GM04503 (cell line): ENCODE measurements around the gene ERFE.

Experiments
- DNase-seq: peaks from one replicate; pipeline ENCODE4 v3.0.0-alpha.2; 2012; ENCODE audit warnings: low read depth

ERFE gene

GRCh38 chr2:238126775-238127164 is 32.0 kb upstream of the ERFE start:
- no peak for DNase-seq

GRCh38 chr2:238127165-238128060 is 31.4 kb upstream of the ERFE start:
- DNase-seq = no peak

- no peak for DNase-seq
Observed at GRCh38 chr2:238128061-238128440, 30.7 kb upstream of the ERFE start.

DNA sequence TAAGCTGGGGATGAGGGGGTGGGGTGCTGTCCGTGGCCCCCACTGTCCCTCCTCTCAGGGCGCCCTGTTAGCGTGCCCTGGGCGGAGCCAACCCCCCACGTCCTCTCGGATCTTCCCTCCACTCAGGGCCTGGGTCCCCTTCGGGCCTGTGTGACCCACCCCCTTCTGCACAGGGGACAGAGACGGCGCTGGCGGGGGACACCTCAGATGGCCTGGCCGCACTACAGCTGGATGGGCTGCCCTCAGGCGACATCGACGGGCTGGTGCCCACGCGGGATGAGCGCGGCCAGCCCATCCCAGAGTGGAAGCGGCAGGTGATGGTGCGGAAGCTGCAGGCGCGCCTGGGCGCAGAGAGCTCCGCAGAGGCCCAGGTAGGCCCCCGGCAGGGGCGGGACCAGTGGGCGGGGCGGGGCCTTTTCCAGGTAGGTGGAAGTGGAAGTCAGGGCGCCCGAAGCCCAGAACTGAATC is 30.2 kb upstream of the ERFE start:
- DNase-seq = no peak

DNA sequence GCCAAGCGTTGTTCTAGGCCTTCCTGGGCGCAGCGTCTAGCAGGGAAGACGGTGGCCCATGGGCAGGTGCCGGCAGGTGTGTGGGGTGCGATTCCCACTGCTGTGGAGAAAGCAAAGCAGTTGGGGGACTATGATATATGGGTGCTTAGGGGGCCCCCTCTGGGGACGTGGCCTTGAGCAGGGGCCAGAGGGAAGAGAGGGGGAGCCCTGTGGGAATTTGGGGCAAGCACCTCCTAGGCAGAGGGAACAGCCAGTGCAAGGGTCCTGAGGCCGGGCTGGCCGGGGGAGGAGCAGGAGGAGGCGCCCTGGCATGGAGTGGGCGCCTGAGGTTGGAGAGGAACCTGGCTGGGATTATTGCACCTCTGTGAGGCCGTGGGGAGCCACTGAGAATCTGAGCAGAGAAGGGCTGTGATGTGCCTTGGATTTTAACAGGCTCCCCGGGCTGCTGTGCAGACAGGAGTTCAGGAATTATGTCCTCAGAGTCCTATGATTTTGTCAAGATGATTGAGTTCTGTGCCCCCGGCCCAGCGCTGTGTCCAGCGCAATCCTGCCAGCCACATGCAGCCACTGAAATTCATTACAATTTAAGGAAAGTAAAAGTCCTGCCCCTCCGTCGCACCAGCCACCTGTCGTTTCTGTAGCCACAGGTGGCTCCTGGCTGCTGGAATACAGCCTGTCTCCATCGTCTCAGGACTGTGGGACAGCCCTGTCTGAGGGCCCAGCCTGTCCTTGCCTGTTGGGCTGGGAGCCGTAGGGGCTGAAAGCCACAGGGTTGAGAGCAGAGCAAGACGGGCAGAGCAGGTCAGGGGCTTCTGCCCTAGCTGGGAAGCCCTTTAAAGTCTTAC is 29.4 kb upstream of the ERFE start:
- no peak for DNase-seq

GRCh38 chr2:238130111-238130695 is 28.6 kb upstream of the ERFE start:
- no peak for DNase-seq

DNA sequence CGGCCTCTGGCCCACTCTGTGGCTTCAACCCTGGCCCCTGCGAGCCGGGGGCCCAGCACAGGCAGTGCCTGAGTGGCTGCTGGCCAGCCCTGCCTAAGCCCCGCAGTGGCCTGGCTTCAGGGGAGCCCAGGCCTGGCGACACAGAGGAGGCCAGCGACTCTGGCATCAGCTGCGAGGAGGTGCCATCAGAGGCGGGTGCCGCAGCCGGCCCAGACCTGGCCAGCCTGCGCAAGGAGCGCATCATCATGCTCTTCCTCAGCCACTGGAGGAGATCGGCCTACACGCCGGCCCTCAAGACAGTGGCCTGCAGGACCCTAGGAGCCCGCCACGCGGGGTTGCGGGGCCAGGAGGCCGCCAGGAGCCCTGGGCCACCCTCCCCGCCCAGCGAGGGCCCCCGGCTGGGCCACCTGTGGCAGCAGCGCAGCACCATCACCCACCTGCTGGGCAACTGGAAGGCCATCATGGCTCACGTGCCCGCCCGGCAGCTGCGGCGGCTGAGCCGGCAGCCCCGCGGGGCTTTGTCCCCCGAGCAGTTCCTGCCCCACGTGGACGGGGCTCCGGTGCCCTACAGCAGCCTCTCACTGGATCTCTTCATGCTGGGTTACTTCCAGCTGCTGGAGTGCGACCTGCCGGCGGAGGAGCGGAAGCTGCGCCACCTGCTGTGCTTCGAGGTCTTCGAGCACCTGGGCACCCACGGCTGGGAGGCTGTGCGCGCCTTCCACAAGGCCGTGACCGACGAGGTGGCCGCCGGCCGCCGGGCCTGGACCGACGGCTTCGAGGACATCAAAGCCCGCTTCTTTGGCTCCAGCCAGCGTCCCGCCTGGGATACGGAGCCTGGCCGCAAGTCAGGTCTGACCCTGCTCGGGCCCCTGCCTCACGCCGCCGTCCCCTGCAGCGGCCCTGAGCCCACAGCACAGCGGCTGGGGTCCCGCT is 27.8 kb upstream of the ERFE start:
- DNase-seq = no peak

- no peak for DNase-seq
Observed at GRCh38 chr2:238131761-238132462, 26.9 kb upstream of the ERFE start.

DNA sequence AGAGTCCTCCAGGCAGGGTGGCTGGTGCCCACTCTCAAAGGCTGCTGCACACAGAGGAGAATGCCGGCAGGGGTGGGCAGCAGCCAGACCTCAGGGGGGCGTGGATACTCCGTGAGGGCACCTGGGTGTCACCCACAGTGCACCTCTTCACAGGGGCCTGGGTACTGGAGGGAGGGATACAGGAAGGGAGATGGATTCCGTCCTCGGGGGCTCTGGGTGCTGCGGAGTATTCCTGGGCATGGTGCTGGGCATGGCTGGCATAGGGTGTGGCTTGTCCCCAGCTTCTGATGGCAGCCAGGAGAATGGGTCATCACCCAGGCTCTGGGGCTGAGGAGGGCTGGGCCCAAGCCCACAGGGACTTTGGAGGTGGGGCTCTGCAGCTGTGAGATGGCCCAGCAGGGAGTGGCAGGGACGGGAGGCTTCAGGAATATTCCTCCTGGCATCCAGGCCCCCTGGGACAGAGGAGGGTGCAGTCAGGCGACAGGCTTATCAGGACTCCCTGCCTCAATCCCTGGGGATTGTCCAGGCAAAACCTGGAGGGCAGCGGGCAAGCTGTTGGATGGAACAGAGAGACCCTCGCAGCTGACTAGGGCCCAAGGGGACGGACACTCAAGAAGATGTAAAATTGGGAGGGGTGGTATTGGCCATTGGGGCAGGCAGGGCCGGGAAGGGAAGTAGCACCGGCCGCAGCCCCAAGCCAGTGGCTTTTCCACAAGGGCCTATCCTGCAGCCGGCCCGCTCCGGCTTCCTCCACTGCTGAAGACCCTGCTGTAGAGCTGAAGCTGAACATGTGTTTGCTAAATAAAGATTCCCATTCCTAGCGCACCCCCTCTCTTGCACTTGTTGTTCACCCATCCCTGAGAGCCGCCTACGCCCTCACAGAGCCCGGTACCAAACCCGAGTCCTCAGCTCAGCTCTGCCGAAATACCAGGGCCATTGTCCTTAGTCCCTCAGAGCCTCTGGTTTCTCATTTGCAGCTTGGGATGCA is 26.0 kb upstream of the ERFE start:
- DNase-seq = no peak

DNA sequence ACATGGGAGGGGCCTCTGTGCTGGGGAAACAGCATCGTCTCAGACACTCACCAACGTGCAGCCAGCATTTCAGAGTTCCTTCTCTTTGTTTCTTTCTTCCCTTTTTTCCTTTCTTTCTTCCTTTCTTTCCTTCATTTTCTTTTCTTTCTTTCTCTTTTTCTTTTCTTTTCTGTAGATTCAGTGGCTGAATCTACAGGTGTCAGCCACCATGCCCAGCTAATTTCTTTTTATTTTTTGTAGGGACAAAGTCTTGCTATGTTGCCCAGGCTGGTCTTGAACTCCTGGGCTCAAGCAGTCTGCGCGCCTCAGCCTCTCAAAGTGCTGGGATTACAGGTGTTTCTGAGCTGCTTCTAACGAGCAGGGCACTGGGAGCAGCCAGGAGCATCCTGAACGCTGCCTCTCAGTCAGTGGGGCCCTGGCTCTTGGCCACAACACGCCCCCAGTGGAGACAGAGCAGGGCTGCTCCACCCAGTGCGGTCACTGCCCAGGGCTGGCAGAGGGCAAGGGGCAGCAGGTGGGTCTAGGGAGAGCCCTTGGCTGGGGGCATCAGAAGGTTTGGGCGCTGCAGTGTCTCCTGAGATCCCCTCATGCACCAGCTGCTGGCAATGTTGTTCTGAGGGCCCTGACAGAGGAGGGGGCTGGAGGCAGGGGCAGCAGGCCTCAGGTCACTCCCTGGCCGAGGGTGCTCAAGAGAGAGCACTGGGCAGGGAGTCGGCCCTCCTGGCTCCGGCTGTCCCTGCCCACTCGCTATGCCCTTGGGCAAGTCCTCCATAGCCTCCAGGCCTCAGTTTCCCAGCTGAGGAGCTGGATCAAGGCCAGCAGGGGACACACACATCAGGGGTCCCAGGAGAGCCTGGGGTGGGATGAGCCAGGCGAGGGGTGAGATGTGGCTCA is 25.0 kb upstream of the ERFE start:
- DNase-seq = no peak

- DNase-seq = no peak
Observed at GRCh38 chr2:238134393-238134785, 24.4 kb upstream of the ERFE start.

DNA sequence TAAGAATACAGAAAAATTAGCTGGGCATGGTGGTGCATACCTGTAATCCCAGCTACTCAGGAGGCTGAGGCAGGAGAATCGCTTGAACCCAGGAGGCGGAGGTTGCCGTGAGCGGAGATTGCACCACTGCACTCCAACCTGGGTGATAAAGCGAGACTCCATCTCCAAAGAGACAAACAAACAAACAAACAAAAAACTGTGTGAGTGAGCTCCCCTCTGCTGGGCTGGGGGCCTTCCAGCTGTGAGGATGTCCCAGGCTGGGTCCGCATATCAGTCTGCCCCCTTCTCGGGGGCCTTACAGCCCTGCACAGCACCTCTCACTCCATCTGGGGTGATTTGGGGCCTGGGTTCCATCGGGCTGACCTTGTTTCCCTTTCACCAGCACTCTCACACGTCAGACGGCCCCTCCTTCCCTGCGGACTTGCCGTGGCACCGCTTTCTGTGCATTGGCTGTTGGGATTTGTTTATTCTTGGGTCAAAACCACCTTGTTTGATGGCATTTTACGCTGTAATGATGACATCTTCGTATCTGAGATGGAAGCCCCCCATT is 23.1 kb upstream of the ERFE start:
- DNase-seq = no peak

DNA sequence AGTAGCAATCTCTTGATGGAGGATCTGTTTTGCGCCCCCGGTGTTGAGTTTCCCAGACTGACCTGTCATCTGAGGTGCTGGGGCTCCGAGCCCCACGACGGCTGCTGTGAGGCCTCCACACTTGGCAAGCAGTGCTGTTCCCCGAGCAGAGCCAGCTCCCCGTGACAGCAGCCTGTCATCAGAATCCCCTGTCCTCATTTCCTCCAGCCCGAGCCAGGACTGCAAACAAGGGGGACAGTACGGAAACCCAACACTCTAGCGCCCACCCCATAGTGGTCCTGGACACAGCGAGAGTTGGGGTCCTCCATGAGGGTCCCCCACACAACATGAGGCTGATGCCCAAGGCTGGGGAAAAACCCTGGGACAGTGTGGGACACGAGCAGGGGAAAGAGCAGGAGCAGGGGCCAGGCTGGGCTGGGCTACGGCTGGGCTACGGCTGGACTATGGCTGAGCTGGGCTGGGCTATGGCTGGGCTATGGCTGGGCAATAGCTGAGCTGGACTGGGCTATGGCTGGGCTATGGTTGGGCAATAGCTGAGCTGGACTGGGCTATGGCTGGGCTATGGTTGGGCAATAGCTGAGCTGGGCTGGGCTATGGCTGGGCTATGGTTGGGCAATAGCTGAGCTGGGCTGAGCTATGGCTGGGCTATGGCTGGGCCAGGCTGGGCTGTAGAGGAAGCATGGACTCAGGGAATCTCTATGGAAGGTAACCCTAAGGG is 21.8 kb upstream of the ERFE start:
- DNase-seq = no peak

- no peak for DNase-seq
Observed at GRCh38 chr2:238137885-238138284, 20.9 kb upstream of the ERFE start.

- no peak for DNase-seq
Observed at GRCh38 chr2:238138331-238139195, 20.2 kb upstream of the ERFE start, which contains the start of gene KLHL30. Gene KLHL30 (plus strand): TSS chr2:238138668. CDS start chr2:238140755, 2,087 bp downstream.

DNA sequence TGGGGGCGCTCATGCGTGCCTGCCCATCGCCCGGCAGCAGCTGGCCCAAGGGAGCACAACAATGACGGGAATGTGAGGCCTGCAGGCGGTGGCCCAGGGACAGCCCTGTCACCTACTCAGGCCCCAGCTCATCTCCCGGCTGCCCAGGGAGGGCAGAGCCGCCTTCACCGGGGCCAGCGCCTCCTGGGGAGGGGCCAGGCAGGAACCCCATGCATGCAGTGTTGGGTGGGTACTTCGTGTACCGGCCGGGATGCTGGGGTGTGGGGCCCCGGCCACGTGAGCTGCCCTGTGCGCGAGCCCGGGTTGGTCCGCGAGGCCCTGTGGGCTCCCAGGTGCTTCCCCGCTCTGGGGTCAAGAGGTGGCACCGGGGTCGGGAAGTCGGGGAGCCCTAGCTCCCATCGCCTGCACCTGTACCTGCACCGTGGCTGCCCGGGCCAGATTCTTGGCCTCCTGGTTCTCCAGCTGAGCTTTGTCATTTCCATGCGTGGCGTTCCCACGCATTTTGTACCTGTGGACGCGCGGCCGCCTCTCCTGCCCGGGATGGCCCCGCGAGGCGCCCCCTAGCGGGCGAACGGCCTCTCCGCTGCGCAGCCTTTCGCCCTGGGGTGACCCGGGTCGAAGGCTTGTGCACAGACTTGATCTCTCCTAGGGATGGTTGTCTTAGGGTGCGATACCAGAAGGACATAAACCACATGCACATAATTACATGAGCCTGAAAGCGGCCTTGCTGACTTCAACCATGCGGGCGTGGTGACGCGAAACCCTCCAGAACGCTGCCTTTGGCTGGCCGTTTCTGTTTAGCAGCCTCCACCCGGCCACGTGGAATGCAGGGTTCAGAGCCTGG is 19.4 kb upstream of the ERFE start:
- no peak for DNase-seq
